Activated T-helper 17 cell treated with anti-CD3 and anti-CD28 coated beads, Interleukin-2, amount 50 U/mL, for 72 hours (primary cell): ENCODE results near the gene WIPF2. TPM values are rescaled to one million over a fixed set of nuclear protein-coding genes. Genes with fewer than 3 reads are reported as not detected.
A peak's percentile ranks its signal among the peaks of the same experiment; 100 is the strongest.

Experiments
- ATAC-seq: fragments of 150-1000 bp; cut with Tn5 transposase; replicated peaks from 2 replicates; pipeline ENCODE4 v1.10.0; 2021; ENCODE audit warnings: mild to moderate bottlenecking, moderate library complexity
- H3K27ac Mint-ChIP-seq: one replicate; pipeline ENCODE4 v1.8.0; 2022; ENCODE audit warnings: mixed read lengths
- H3K27me3 Mint-ChIP-seq: one replicate; pipeline ENCODE4 v1.8.0; 2022; ENCODE audit warnings: mixed read lengths
- H3K36me3 Mint-ChIP-seq: one replicate; pipeline ENCODE4 v1.8.0; 2022; ENCODE audit warnings: low read depth, mild to moderate bottlenecking, mixed read lengths
- H3K4me1 Mint-ChIP-seq: one replicate; pipeline ENCODE4 v1.8.0; 2022; ENCODE audit warnings: mixed read lengths
- H3K4me3 Mint-ChIP-seq: one replicate; pipeline ENCODE4 v1.8.0; 2022; ENCODE audit warnings: mild to moderate bottlenecking, mixed read lengths
- H3K9me3 Mint-ChIP-seq: one replicate; pipeline ENCODE4 v1.8.0; 2022; ENCODE audit warnings: mixed read lengths
- total RNA-seq, 2 donors: library from RNA; stranded (reverse); gene quantifications; one replicate each; pipeline ENCODE4 v1.2.3, GENCODE V29; 2022

The WIPF2 gene
- total RNA-seq, 2 donors from 2014 or later: 25.1 to 38.0 TPM

- H3K9me3 Mint-ChIP-seq: no peaks in the 10 kb centered on the region
- H3K27me3 Mint-ChIP-seq: no peaks in the 10 kb centered on the region
Measured at GRCh38 chr17:40323391-40324381, 104.6 kb downstream of the WIPF2 start.

GRCh38 chr17:40325156-40326013 lies 106.3 kb downstream of the WIPF2 start:
- ATAC-seq: peak; percentile 38
- Mint-ChIP-seq H3K27ac (peak overlapping the region; percentile 100), H3K4me3 (peak overlapping the region; percentile 98)

More at GRCh38 chr17:40323391-40324381, 104.6 kb downstream of the WIPF2 start:
- ATAC-seq: no peak
- H3K27ac Mint-ChIP-seq: peak overlapping the region; percentile 100
- H3K4me3 Mint-ChIP-seq: peak overlapping the region; percentile 98
- H3K36me3 Mint-ChIP-seq: peaks cover 73% of the 10 kb centered on the region
- H3K4me1 Mint-ChIP-seq: peaks cover 57% of the 10 kb centered on the region

GRCh38 chr17:40326014-40326831 lies 107.1 kb downstream of the WIPF2 start:
- Mint-ChIP-seq H3K27ac (peak overlapping the region; percentile 100), H3K4me3 (peak overlapping the region; percentile 98), H3K27me3 (no peaks in the 10 kb centered on the region), H3K9me3 (no peaks in the 10 kb centered on the region), H3K4me1 (peaks cover 54% of the 10 kb centered on the region), H3K36me3 (peaks cover 66% of the 10 kb centered on the region)
- ATAC-seq: peak; percentile 48

More at GRCh38 chr17:40325156-40326013, 106.3 kb downstream of the WIPF2 start:
- H3K9me3 Mint-ChIP-seq: no peaks in the 10 kb centered on the region
- peaks cover 65% of the 10 kb centered on the region for H3K36me3 Mint-ChIP-seq
- peaks cover 54% of the 10 kb centered on the region for H3K4me1 Mint-ChIP-seq
- no peaks in the 10 kb centered on the region for H3K27me3 Mint-ChIP-seq

GRCh38 chr17:40326832-40327199 lies 107.7 kb downstream of the WIPF2 start:
- H3K27me3 Mint-ChIP-seq: no peaks in the 10 kb centered on the region
- no peaks in the 10 kb centered on the region for H3K9me3 Mint-ChIP-seq
- H3K4me3 Mint-ChIP-seq: peak overlapping the region; percentile 98
- ATAC-seq: no peak
- peaks cover 66% of the 10 kb centered on the region for H3K36me3 Mint-ChIP-seq
- peaks cover 56% of the 10 kb centered on the region for H3K4me1 Mint-ChIP-seq
- peak overlapping the region; percentile 100 for H3K27ac Mint-ChIP-seq

GRCh38 chr17:40327244-40327729 lies 108.2 kb downstream of the WIPF2 start:
- Mint-ChIP-seq H3K4me3 (peak overlapping the region; percentile 98), H3K27me3 (no peaks in the 10 kb centered on the region), H3K36me3 (peaks cover 64% of the 10 kb centered on the region), H3K27ac (peak overlapping the region; percentile 100), H3K4me1 (peaks cover 54% of the 10 kb centered on the region), H3K9me3 (no peaks in the 10 kb centered on the region)
- no peak for ATAC-seq

- no peak for ATAC-seq
- H3K27ac Mint-ChIP-seq: peak overlapping the region; percentile 100
- H3K4me3 Mint-ChIP-seq: peak overlapping the region; percentile 98
- no peaks in the 10 kb centered on the region for H3K9me3 Mint-ChIP-seq
- H3K36me3 Mint-ChIP-seq: peaks cover 64% of the 10 kb centered on the region
- peaks cover 59% of the 10 kb centered on the region for H3K4me1 Mint-ChIP-seq
- H3K27me3 Mint-ChIP-seq: no peaks in the 10 kb centered on the region
Measured at GRCh38 chr17:40327735-40328385, 108.8 kb downstream of the WIPF2 start.

GRCh38 chr17:40328386-40328766 lies 109.3 kb downstream of the WIPF2 start:
- H3K27me3 Mint-ChIP-seq: no peaks in the 10 kb centered on the region
- H3K4me1 Mint-ChIP-seq: peaks cover 55% of the 10 kb centered on the region
- no peaks in the 10 kb centered on the region for H3K9me3 Mint-ChIP-seq
- peak overlapping the region; percentile 98 for H3K4me3 Mint-ChIP-seq
- H3K27ac Mint-ChIP-seq: peak overlapping the region; percentile 27
- no peak for ATAC-seq
- peaks cover 64% of the 10 kb centered on the region for H3K36me3 Mint-ChIP-seq

- H3K4me1 Mint-ChIP-seq: peaks cover 62% of the 10 kb centered on the region
- peak overlapping the region; percentile 73 for H3K27ac Mint-ChIP-seq
- peaks cover 70% of the 10 kb centered on the region for H3K36me3 Mint-ChIP-seq
- H3K27me3 Mint-ChIP-seq: no peaks in the 10 kb centered on the region
- peak overlapping the region; percentile 98 for H3K4me3 Mint-ChIP-seq
- no peaks in the 10 kb centered on the region for H3K9me3 Mint-ChIP-seq
- ATAC-seq: peak; percentile 10
Measured at GRCh38 chr17:40329839-40330794, 111.0 kb downstream of the WIPF2 start.

GRCh38 chr17:40330850-40331470 lies 111.9 kb downstream of the WIPF2 start:
- Mint-ChIP-seq H3K9me3 (no peaks in the 10 kb centered on the region), H3K4me1 (peaks cover 56% of the 10 kb centered on the region), H3K27ac (peak overlapping the region; percentile 73), H3K27me3 (no peaks in the 10 kb centered on the region), H3K4me3 (peak overlapping the region; percentile 98), H3K36me3 (peaks cover 73% of the 10 kb centered on the region)
- no peak for ATAC-seq

GRCh38 chr17:40331743-40332641 lies 112.9 kb downstream of the WIPF2 start:
- H3K9me3 Mint-ChIP-seq: no peaks in the 10 kb centered on the region
- H3K4me1 Mint-ChIP-seq: peaks cover 50% of the 10 kb centered on the region
- peak overlapping the region; percentile 98 for H3K4me3 Mint-ChIP-seq
- H3K36me3 Mint-ChIP-seq: peaks cover 65% of the 10 kb centered on the region
- ATAC-seq: no peak
- H3K27me3 Mint-ChIP-seq: no peaks in the 10 kb centered on the region
- H3K27ac Mint-ChIP-seq: peak overlapping the region; percentile 73
